Skeletal muscle cell (primary cell): ENCODE measurements around the gene CALML5.
"Not testable (repeated sequence)": the region's sequence is repeated elsewhere in the genome, so short reads cannot be mapped to it uniquely, and the experiment has no call there.

Experiments
- DNase-seq: peaks from one replicate; pipeline ENCODE4 v3.0.0-alpha.2; 2010; ENCODE audit warnings: low read depth
- H3K4me3 ChIP-seq: 2 replicates; pipeline ENCODE4 v1.5.1; 2011; ENCODE audit warnings: low read depth, mild to moderate bottlenecking, control low read depth, low read length, moderate library complexity

CALML5 gene

DNA sequence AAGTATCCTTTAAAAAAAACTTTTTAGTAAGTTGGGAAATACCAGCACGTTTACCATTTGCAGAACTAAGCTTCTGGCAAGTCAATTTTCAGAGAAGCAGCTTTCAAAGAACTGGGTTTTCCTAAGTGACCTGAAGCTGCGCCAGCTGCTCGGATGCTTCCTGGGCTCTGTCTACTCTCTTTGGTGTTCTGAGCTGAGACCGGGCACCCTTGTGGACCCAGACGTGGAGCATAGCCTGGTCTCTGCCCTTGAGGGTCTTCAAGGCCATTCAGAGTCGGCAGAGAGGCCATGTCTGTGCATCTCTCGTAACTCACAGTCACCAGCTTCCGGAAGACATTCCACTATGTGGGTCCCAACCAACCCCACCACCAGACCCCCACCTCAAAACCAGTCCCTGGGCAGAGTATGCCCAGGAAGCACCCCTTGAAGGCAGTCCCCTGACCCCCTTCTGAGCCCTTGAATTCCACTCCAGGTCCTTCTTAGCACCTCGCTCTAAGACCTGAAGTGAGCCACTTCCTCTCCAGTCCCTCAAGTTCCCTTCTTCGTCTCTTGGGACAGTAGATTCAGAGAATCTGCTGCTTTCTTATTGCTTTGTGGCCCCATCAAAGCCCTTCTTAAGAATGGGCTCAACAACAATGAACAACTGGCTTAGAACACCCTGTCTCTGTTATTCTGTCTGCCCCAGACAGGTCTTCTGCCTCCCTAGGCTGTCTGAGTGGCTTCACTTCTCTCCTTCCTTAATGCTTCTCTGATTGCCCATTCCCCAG, 8.5 kb downstream of the CALML5 start:
- DNase-seq = no peak

DNA sequence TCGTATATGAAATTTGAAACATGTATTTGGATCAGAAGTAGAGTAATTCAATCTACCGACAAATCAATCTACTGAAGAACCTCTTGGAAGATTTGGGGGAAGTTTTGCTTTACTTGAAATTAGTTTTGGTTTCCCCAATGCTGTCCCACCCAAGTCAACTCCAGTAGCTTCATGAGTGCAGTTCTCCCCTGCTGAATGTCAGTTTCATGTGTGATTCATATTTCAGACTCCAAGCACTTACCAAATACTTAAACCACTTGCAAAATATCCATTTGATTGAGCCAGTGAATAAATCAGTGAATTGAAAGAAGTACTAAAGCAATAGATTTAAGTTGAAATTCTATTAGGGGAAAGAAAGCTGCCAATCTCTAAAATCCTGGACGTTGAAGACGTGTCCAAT, 9.3 kb downstream of the CALML5 start:
- no peak for DNase-seq
- no peak overlapping the region for H3K4me3 ChIP-seq

More for the DNA sequence above, 8.5 kb downstream of the CALML5 start:
- H3K4me3 ChIP-seq = no peak overlapping the region

DNA sequence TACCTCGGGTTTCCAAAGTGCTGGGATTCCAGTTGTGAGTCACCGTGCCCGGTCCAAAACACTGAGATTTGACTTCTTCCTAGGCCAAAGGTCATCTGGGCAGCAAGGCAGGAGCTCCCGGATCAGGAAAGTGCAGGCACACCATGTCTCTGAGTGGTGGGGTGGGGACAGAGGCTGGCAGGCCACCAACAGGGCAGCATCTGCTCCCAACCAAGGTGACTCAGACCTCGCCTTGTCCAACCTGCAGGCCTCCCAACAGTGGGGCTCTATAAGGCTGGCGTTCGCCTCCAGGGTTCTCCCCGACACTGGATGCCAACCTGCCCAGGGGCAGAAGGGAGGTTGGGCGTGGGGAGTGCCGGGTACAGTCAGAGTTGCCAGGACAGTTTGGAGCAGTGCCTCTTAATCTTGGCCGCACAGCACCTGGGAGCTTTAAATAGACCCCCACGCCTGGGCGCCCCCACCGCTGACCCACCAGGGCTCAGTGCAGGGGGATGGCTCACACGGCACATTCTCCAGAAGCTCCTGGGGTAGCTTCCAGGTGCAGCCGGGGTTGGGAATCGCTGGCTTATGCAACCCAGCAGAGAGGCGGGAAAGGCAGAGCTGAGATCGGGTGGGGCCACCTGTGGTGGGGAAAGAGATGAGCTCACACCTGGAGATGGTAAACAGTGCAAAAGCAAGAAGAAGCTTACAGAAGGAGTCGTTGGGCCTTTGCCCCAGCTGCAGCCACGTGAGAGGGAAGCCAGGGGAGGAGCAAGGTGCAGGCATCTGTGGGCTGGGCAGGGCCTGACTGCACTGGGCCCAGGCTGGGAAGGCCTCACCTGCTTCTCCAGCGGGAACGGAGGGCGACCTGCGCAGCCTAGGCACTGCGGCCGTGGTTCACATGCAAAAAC, 10.9 kb downstream of the CALML5 start:
- H3K4me3 ChIP-seq = no peak overlapping the region
- DNase-seq = no peak

DNA sequence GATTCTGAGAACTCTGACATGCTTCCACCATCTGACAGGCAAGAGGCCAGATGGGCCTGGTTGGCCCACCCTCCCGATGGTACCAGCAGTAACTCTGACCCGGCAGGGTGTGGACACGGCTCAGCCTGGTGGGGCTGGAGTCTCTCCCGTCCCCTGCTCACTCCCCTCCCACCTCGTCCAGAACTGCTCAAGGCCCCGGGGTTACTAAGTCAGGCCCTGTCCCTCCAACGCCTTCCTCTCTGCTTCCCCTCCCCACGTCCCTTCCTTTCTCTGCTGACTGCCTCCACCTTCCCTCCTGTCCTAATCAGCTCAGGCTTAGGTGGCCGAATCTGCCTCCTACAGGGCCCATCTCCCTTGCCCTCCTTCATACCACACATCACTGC, 12.5 kb downstream of the CALML5 start:
- DNase-seq = no peak
- H3K4me3 ChIP-seq = no peak overlapping the region

DNA sequence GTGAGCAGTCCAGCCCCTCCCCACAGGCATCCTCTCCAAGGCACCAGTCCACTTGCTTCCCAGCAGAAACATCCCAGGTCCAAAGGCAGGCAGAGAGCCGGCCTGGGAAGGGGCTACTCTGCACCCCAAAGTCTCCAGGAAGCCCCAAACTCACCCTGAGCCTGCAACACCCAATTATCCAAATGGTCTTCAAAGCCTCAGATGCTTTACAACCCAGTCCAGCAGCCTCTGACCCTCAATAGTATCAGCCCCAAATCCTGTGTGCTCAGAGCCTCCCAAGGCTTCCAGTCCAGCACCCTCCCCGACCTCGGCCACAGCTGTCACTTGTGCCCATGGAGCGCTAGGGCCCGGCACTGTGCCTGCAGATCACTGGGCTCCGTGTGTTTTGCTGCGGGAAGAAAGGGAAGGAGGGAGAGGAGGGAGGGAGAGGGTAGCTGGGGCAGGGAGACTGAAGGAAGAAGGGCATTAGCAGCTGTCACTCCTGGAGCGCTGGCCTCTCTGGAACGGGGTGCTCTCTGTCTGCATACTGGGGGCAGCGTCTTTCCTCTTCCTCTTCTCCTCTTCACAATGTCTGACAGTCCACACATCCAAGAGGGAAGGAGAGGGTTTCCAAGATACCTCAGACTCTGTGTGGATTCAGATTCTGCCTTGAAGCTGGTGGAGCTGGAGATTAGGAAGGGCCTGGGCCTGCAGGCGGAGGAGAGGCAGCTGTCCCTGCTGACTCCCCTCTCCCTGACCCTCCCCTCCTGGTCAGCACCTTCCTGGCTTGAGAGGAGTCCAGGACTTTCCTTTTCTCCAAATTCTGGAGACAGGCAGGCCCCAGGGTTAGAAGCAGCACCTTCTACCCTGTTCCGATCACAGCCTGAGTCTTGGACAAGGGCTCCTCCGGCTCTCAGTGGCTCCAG, 13.2 kb downstream of the CALML5 start:
- no peak overlapping the region for H3K4me3 ChIP-seq
- DNase-seq = no peak

DNA sequence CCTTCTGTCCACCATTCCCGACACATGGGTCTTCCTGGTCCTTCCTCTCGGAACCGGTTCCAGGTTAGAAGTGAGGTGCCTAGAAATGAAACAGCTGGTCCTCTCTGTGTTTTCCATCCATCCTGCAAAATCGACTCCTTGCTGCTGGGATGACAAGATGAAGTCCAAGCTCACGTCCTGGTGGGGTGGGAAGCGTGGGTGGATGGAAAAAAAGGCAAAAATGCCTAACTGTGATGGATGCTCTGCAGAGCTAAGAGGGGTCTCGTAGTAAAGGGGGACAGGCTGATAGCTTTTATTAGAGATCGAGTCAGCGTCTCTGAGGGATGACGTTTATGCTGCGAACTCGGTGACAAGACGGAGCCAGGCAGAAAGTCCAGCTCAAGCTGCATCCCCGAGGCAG, 14.1 kb downstream of the CALML5 start:
- DNase-seq = no peak
- no peak overlapping the region for H3K4me3 ChIP-seq

DNA sequence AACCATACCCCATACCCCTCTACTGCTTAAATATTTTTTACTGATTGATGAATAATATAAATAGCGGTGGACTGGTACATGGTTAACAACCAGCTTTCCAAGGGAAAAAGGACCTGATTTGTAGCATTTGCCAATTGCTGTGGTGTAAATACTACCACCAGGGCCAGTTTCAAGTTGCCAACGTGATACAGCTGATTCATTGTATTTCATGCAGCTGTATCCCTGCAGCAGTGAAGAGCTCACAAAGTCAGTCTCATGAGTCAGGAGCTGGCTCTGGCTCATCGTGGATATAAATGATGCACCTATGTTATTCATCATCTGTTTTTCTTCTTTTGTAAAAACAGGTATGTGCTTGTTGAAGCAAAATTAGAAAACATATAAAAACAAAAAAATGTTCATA, 15.2 kb downstream of the CALML5 start:
- H3K4me3 ChIP-seq = no peak overlapping the region
- no peak for DNase-seq

DNA sequence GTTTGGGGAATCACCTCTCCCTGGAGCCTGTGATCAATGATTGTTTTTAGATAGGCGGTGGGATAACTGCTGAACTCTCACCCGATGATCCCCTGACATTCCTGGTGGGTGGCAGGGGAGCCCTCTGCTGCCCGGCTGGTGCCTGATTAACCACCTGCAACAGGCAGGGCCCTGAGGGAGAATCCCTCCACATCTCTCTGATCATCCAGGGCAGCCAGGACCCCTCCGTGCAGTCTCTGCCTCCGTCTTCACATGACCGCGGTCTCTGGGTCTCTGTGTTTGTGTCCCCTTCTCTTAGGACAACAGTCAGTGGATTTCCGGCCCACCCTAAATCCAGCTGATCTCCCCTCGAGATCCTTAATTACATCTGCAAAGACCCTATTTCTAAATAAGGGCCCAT, 17.4 kb downstream of the CALML5 start:
- no peak overlapping the region for H3K4me3 ChIP-seq
- DNase-seq = no peak

DNA sequence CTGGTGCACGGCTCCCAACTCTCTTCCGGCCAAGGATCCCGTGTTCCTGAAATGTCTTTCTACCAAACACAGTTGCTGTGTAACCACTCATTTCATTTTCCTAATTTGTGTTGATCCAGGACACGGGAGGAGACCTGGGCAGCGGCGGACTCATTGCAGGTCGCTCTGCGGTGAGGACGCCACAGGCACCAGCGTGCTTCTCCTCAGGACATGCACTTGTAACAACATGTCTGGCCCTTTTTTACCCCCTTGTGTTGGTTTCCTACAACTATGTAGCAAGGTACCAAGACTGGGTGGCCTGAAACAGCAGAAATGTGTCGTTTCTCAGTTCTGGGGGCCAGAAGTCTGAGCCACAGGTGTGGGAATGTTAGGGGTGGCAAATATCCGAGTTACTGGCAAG, 18.2 kb downstream of the CALML5 start:
- DNase-seq = no peak

DNA sequence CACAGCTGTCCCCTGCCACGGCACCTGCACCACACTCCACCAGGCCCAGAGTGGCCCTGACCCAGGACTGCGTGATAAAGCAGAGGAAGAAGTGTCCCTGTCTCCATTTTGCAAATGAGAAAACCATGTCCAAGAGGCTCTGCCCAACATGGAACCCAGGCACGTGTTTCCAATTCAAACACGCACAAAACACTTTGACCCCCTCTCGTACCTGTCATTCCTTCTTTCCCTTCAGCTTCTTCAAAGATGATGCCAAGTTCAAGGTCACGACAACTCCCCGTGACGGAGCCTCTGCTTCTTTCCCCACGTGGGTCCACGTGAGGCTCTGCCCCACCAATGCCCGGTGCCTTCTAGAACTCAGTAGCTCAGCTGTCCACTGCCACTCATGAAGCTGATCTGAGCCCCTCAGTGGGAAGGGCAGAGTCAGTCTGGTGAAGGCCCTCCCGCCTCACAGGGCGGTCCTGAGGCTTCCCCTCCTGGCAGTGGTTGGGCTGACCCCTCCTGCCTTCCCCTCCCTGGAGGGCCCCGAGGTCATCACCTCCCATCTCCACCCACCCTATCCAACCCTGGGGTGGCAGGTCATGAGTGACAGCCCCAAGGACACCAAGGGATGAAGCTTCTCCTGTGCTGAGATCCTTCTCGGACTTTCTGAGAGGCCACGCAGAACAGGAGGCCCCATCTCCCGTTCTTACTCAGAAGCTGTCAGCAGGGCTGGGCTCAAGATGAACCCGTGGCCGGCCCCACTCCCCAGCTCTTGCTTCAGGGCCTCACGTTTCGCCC, 19.0 kb downstream of the CALML5 start:
- H3K4me3 ChIP-seq = no peak overlapping the region

More for the DNA sequence above, 18.2 kb downstream of the CALML5 start:
- no peak overlapping the region for H3K4me3 ChIP-seq

DNA sequence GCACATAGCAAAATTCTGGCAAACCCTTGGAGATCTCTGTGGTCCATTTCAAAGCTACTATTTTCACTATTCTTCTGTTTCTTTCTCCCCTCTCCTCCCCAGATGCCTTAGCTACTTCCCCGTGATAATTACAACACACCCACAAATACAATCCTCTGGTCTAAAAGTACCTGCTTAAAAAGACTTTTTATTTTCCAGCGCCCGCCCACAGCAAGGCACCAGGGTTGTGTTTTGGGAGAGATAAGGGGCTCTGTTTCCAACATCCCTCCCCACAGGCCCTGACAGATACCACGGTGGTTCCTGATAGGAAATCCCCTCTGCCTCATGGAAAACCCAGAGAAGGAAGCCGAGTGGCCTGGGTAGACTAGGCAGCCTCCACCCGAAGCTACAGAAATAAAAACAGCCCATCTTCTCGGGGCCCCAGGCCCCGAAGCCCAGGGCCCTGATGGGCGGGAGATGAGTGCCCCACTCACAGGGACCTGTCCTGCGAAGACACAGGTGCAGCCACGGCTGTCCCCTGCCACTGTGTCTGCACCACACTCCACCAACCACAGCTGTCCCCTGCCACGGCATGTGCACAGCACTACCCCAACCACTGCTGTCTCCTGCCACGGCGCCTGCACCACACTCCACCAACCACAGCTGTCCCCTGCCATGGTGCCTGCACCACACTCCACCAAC, 19.7 kb downstream of the CALML5 start:
- DNase-seq = no peak
- H3K4me3 ChIP-seq = no peak overlapping the region

More for the DNA sequence above, 19.0 kb downstream of the CALML5 start:
- DNase-seq = no peak

DNA sequence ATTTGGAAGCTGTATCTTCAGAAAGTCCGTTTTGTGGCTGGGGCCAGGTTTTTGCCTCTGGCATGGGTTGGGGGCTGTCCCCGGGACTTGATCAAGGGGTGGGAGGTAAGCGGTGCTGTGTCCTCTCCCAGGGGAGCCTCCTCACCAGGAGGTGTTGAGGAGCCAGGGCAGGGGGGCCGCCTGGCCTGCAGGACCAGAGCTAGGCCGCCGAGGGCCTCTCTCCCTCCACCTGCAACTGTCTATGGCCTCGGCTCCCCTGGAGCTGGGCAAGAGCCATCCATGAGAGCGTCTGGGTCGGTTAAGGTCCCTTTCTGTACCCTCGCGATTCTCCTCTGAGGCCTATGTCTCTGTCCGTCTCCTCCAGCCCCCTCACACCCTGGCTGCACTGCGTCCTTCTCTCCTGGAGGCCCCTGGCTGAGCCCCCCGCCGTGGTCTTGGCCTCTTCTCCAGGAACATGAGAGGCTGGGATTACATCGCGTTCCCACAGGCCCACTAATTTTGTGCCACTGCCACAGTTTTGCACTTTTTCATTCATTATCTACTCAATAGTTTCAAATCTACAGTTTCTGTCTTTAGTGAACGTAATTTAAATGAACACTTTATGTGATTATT, 20.6 kb downstream of the CALML5 start:
- DNase-seq = no peak
- no peak overlapping the region for H3K4me3 ChIP-seq

DNA sequence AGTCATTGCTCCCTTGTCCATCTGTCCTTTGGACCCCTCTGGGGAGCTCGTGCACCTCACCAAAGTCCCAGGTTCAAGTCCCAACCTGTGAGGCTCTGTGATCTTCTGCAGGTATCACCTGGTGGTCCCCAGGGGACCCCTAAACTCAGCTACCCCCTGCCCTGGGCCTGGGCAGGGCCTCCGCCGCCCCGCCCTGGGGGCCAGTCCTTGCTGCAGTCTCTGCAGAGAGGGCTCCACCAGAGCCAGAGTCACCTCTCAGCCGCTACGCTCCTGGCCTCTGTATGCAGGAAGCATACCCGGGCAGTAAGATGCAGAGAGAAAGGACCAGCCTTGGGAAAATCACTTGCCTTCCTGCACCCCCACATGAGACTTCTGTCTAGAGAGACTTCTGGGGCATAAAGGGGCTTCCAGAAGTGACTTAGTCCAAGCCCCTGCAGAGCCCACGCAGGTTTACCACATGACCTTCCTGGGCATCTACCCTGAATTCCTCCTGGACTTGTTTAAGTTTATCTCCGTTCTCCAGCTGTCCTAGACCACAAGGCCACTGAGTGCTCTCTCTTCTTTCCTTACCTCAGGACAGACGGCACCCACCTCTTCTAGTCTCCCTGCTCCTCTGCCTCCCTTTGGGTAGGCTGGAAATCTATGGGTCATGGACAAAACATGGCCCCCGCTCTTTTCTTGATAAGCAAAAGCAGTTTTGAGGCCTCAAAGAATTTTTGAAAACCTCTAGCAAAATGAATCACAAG, 21.2 kb downstream of the CALML5 start:
- DNase-seq = no peak
- no peak overlapping the region for H3K4me3 ChIP-seq

DNA sequence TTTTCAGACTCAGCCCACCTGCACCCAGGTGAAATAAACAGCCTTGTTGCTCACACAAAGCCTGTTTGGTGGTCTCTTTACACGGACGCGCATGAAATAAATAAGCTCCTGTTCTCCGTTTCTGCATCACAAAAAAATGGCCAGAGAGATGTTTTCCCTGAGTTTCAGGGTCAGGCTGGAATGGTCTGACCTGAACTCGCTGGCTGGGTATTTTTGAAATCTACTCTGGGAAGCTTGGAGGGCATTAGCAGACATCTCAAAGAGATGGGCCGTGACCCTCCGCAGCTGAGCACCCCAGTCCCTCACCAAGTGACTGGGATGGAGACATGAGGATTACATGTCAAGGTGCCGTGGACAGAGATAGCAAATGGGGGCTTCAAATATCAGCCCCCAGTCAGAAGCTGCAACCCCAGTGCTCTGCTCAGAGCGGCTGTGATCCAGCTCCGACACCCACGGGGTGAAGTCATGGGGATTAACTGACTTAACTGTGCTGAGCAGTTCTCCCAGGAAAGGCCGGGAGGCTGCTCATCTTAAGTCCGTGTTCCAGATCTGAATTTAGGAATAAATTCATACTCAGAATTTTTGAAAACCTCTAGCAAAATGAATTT, 22.3 kb downstream of the CALML5 start:
- no peak overlapping the region for H3K4me3 ChIP-seq
- DNase-seq = no peak

DNA sequence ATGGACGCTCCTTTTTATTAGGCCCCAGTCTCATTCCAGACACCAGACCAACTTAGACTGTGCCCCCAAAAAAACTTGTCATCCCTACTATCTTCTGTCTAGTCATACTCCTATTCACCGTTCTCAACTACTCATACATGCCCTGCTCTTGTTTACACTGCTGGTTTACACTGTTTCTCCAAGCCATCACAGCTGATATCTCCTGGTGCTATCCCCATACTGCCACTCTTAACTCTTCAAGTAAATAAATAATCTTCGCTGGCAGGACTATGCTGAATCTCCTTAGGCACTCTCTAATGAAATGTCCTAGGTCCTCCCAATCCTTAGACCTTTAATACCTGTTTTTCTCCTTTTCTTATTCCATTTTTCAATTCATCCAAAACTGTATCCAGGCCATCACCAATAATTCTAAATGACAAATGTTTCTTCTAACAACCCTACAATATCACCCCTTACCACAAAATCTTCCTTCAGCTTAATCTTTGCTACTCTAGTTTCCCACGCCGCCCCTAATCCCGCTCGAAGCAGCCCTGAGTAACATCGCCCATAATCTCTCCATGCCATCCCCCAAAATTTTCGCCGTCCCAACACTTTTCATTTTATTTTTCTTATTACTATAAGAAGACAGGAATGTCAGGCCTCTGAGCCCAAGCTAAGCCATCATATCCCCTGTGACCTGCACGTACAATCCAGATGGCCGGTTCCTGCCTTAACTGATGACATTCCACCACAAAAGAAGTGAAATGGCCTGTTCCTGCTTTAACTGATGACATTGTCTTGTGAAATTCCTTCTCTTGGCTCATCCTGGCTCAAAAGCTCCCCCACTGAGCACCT, 23.2 kb downstream of the CALML5 start:
- DNase-seq, H3K4me3 ChIP-seq: not testable (repeated sequence)

DNA sequence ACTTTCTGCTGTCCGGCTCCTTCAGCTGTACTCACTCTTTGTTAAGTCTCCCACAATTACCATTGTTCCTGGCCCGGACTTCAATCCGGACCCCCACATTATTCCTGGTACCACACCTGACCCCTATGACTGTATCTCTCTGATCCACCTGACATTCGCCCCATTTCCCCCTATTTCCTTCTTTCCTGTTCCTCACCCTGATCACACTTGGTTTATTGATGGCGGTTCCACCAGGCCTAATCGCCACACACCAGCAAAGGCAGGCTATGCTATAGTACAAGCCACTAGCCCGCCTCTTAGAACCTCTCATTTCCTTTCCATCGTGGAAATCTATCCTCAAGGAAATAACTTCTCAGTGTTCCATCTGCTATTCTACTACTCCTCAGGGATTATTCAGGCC, 24.3 kb downstream of the CALML5 start:
- H3K4me3 ChIP-seq, DNase-seq: not testable (repeated sequence)
